Tibial nerve (tissue), 4 donors: Measurements from ENCODE around the gene SLC9A9. TPM values are rescaled to one million over a fixed set of nuclear protein-coding genes. Genes with fewer than 3 reads are reported as not detected.
A peak's percentile ranks its signal among the peaks of the same experiment; 100 is the strongest.

Experiments
- DNase-seq, 2 donors: peaks; one replicate each; pipeline ENCODE4 v3.0.0-alpha.2; 2019; ENCODE audit warnings: low spot score in 2 of 2
- H3K27ac ChIP-seq, 4 donors: fragments of 200-600 bp; sonication (generic) in 3 of 4; one replicate each; pipeline ENCODE4 v1.5.1; 2017 to 2019; ENCODE audit warnings: mild to moderate bottlenecking in 1 of 4
- H3K27me3 ChIP-seq, 2 donors: fragments of 200-600 bp; sonication (generic) in 1 of 2; one replicate each; pipeline versions ENCODE4 v1.5.1 to v1.6.0; 2017 to 2019
- H3K36me3 ChIP-seq, 3 donors: fragments of 200-600 bp; sonication (generic); one replicate each; pipeline ENCODE4 v1.5.1; 2018 to 2019
- H3K4me1 ChIP-seq, 4 donors: fragments of 200-600 bp; sonication (generic) in 3 of 4; one replicate each; pipeline ENCODE4 v1.5.1; 2017 to 2019
- H3K4me3 ChIP-seq, 4 donors: fragments of 200-600 bp; sonication (generic) in 3 of 4; one replicate each; pipeline ENCODE4 v1.5.1; 2017 to 2019; ENCODE audit warnings: mild to moderate bottlenecking in 1 of 4, moderate library complexity in 1 of 4
- H3K9me3 ChIP-seq, 4 donors: fragments of 200-600 bp; sonication (generic) in 3 of 4; one replicate each; pipeline ENCODE4 v1.5.1; 2017 to 2019
- EP300 ChIP-seq, 2 donors: sonication (generic); formaldehyde crosslinking; IDR thresholded peaks; one replicate each; pipeline ENCODE4 v1.6.1; 2017; ENCODE audit warnings: antibody characterized with exemption in 2 of 2, mild to moderate bottlenecking in 1 of 2
- POLR2A ChIP-seq, 2 donors: fragments of 450-650 bp; IDR thresholded peaks; one replicate each; pipeline ENCODE4 v1.6.1; 2017; ENCODE audit warnings: antibody characterized with exemption in 2 of 2, mild to moderate bottlenecking in 2 of 2, moderate library complexity in 2 of 2
- WGBS, 2 donors: methylation state at CpG; one replicate each; pipeline ENCODE4 v1.1.5; 2018; 5-methylcytosine and 5-hydroxymethylcytosine counted together
- total RNA-seq, 4 donors: library from RNA; depleted of rRNA; stranded (reverse); fragments of >200 nt; gene quantifications; one replicate each; pipeline ENCODE4 v1.1.0, GENCODE V29; 2016
- TF ChIP-seq, protein P1 (sequence below), 5 experiments: fragments of 200-600 bp in 3 of 5; fragments of 450-650 bp in 2 of 5; sonication (generic) in 3 of 5; IDR thresholded peaks; one replicate each; pipeline ENCODE4 v1.5.1; 2016 to 2019; ENCODE audit warnings: antibody characterized with exemption in 5 of 5, mild to moderate bottlenecking in 3 of 5, moderate library complexity in 2 of 5

The SLC9A9 gene
- total RNA-seq, 4 donors from 2014 or later: 7.6 to 11.1 (median 9.2) TPM

DNA sequence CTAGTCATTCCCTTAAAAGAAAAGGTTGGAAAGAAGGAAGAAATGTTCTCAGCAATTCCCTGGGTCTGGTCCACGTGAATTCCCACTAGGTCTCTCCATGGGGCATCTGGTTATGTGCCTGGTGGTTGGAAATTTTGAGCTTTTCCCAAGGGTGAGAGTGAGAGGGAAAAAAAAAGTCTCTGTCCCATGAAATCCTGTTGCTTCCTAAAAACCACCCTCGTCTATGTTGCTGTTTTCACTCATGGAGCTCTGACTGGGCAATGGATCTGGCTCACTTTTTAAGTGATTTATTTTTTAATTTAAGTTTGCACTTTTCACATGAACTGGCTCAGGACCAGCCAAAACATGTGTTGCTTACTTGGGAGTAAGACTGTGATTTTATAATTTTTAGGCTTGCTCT lies 538.6 kb downstream of the SLC9A9 start:
- H3K4me1 ChIP-seq: peaks cover 0 to 27% (median 0%) of the 10 kb centered on the region in 4 donors
- 40 to 51% methylated on average over 2 of the region's 2 CpGs for WGBS, 2 donors
- TF ChIP-seq, protein P1, sequence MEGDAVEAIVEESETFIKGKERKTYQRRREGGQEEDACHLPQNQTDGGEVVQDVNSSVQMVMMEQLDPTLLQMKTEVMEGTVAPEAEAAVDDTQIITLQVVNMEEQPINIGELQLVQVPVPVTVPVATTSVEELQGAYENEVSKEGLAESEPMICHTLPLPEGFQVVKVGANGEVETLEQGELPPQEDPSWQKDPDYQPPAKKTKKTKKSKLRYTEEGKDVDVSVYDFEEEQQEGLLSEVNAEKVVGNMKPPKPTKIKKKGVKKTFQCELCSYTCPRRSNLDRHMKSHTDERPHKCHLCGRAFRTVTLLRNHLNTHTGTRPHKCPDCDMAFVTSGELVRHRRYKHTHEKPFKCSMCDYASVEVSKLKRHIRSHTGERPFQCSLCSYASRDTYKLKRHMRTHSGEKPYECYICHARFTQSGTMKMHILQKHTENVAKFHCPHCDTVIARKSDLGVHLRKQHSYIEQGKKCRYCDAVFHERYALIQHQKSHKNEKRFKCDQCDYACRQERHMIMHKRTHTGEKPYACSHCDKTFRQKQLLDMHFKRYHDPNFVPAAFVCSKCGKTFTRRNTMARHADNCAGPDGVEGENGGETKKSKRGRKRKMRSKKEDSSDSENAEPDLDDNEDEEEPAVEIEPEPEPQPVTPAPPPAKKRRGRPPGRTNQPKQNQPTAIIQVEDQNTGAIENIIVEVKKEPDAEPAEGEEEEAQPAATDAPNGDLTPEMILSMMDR (IDR thresholded peaks at IDR 0.05): no peak
- TF ChIP-seq EP300 (IDR thresholded peaks at IDR 0.05) (no peak), POLR2A (IDR thresholded peaks at IDR 0.05) (no peak)
- H3K27me3 ChIP-seq: no peaks in the 10 kb centered on the region
- DNase-seq: peak in 1 of 2 donors; percentile 26
- no peak overlapping the region for H3K4me3 ChIP-seq
- H3K9me3 ChIP-seq: no peaks in the 10 kb centered on the region
- H3K36me3 ChIP-seq: no peaks in the 10 kb centered on the region
- H3K27ac ChIP-seq: peak overlapping the region in 1 of 4 donors; percentile 32

DNA sequence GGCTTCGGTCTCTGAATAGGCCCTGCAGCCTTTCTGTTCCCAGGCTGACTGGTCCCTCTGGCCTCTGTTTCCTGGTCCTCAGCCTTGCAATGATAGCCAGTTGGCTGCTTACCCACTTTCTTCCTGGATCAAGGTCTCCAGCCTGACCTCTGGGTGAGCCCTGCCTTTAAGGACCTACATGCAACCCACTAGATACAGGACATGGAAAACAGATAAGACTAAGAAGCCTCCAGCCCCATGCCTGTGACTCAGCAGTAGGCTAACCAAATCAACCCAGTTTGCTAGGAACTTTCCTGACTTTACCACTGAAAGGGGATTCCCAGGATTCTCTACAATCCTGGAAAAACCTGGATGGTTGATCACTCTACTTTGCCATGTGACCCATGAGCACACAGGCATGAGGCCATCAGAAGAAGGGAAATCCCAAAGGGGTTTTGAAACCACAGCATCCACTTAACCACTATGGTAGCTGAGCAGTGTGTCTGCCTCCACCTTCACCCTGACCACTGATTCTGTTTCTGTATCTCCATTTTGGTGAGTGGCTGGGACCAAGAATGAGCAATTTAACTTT lies 540.6 kb downstream of the SLC9A9 start:
- H3K4me1 ChIP-seq: peaks cover 0 to 25% (median 0%) of the 10 kb centered on the region in 4 donors
- H3K27ac ChIP-seq: no peak overlapping the region
- no peaks in the 10 kb centered on the region for H3K9me3 ChIP-seq
- H3K27me3 ChIP-seq: no peaks in the 10 kb centered on the region
- no peak for DNase-seq
- H3K36me3 ChIP-seq: no peaks in the 10 kb centered on the region
- TF ChIP-seq EP300 (IDR thresholded peaks at IDR 0.05) (no peak), POLR2A (IDR thresholded peaks at IDR 0.05) (no peak)
- TF ChIP-seq, protein P1 (IDR thresholded peaks at IDR 0.05): no peak
- 74 to 93% methylated on average over 1 of the region's 1 CpG for WGBS, 2 donors
- no peak overlapping the region for H3K4me3 ChIP-seq

DNA sequence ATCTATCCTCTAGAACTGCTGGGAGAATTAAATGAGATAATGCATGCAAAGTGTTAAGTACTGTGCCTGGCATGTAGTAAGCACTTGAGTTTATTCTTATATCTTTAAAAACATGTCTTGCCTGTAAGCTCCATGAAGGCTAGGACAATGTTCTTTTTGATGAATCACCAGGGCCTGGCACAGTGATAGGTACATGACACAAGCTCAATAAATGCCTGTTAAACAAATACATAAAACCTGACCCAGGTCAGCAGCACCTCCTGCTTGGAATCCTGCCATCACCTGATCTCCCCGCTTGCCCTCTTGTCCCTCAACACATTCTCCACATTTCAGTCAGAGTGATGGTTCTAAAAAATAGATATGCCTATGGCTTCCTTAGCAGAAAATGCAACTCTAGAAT lies 541.9 kb downstream of the SLC9A9 start:
- Histone ChIP-seq H3K36me3 (no peaks in the 10 kb centered on the region), H3K27ac (no peak overlapping the region), H3K4me3 (no peak overlapping the region), H3K9me3 (no peaks in the 10 kb centered on the region), H3K4me1 (peaks cover 0 to 25% (median 0%) of the 10 kb centered on the region in 4 donors), H3K27me3 (no peaks in the 10 kb centered on the region)
- TF ChIP-seq, protein P1 (IDR thresholded peaks at IDR 0.05): no peak
- no peak for TF ChIP-seq EP300 (IDR thresholded peaks at IDR 0.05)
- TF ChIP-seq POLR2A (IDR thresholded peaks at IDR 0.05): no peak
- 85 to 96% methylated on average over 1 of the region's 1 CpG for WGBS, 2 donors
- no peak for DNase-seq

DNA sequence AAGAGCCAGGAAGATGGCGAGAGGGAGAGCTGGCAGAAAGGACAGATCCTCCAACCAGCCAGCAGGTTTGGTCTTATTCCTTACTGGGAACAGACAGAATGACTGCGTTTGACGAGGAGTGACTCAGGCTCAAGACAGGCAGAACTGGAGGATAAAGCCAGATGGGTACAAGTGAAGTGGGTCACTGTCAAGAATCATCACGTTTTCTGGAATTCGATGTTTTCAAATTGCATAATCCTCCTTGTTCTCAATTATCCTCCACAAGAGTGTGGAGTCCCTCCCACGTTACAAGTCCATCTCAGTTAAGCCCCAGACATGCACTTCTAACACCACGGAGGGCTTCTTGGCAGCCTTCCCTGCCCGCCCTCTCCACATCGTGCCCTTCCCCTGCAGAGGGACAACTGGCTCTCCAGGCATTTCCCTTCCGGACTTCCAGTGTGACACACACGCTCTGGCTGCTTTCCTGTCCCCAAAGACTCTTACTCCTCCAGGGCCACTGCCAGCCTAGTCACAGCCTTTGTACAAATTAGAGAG lies 545.6 kb downstream of the SLC9A9 start:
- DNase-seq: no peak
- H3K4me3 ChIP-seq: no peak overlapping the region
- WGBS, 2 donors: 43 to 48% methylated on average over 10 of the region's 11 CpGs
- no peak overlapping the region for H3K27ac ChIP-seq
- H3K4me1 ChIP-seq: peaks cover 0 to 5% (median 0%) of the 10 kb centered on the region in 4 donors
- peak in 1 of 2 donors; percentile 52 for TF ChIP-seq EP300 (IDR thresholded peaks at IDR 0.05)
- TF ChIP-seq, protein P1 (IDR thresholded peaks at IDR 0.05): no peak
- H3K27me3 ChIP-seq: no peaks in the 10 kb centered on the region
- no peaks in the 10 kb centered on the region for H3K36me3 ChIP-seq
- no peaks in the 10 kb centered on the region for H3K9me3 ChIP-seq

DNA sequence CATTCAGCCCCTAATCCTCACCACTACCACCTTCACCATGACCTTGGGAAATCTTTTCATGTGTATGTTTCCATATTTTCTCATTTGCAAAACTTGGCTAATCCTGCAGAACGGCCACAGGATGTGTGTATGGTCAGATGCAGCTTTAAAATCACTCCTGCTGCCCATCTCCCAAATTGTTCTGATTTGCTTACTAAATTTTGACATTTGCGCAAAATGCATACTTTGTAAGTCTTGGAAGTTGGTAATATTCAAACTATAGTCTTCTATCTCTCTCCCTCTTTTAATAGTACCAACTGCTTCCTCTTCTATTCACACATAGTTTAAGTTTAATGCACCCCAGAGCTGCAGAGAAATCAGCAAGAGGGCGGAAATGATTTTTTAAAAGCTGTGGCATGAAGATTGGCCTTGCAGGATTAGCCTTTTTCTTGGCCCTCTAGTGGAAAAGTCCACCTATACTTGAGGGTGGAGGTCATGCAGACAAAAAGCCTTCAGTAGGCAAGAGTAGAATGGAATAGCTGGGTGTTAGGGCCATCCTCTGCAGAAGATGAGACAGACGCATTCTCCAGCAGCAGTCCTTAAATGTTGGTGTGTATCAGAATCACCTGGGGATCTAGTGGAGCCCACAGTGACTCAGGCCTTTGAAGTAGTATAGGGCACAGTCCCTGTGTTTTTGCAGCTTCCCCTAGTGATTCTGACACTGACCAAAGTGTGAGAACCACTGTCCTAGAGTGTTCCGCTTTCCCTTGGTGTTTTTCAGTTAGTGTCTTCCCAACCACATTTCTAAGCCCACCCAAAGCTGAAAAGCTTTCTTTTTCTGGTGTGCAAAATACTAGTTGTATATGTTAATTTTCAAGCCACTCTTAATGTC lies 547.0 kb downstream of the SLC9A9 start:
- TF ChIP-seq, protein P1 (IDR thresholded peaks at IDR 0.05): no peak
- no peak for TF ChIP-seq POLR2A (IDR thresholded peaks at IDR 0.05)
- no peak for TF ChIP-seq EP300 (IDR thresholded peaks at IDR 0.05)
- Histone ChIP-seq H3K27me3 (no peaks in the 10 kb centered on the region), H3K36me3 (no peaks in the 10 kb centered on the region), H3K9me3 (no peaks in the 10 kb centered on the region), H3K4me3 (no peak overlapping the region), H3K27ac (no peak overlapping the region), H3K4me1 (no peaks in the 10 kb centered on the region)
- no peak for DNase-seq
- 77 to 87% methylated on average over 5 of the region's 5 CpGs for WGBS, 2 donors
